GM19395 (cell line): ENCODE data around the gene FHOD3.
A peak's percentile ranks its signal among the peaks of the same experiment; 100 is the strongest.

Source experiments
- ATAC-seq: cut with Tn5 transposase; IDR thresholded peaks from one replicate; pipeline ENCODE4 v1.9.1; 2021; ENCODE audit warnings: mild to moderate bottlenecking, moderate library complexity; ENCODE audit not compliant: unreplicated experiment

FHOD3 gene

DNA sequence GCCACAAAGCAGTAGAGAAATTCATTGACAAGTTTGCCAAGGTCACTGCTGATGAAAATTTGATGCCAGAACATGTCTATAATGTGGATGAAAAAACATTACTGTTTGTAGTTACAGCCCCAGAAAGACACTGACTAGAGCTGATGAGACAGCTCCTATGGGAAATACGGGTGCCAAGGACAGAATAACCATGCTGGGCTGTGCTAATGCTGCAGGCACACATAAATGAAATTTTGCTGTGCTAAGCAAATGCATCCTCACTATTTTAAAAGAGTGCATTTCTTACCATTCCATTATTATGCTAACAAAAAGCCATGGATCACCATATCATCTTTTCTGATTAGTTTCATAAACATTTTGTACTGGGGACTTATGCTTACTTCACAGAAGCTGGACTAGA lies 208.2 kb downstream of the FHOD3 start:
- ATAC-seq = no peak

- ATAC-seq = no peak
Observed at GRCh38 chr18:36509646-36510197, 212.2 kb downstream of the FHOD3 start.

- ATAC-seq = no peak
Observed at GRCh38 chr18:36511791-36512352, 214.4 kb downstream of the FHOD3 start.

DNA sequence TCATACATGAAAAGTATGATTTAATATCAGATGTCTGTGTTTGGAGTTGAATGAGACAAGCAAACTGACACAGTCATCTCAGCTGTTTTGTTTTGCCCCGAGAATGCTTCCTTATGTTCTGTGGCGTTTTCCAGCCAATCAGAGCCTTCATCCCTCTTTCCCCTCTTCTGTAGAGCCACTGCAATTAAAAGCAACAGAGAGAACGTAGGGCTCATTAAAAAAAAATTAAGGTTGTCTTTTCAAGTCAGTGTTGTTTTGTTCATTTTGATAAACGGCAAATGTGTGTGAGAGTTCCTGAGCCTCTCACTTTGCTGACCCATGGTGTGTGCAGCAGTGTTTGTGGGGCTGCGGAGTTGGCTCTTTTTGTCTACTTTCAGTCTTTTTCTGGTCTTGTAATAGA lies 216.0 kb downstream of the FHOD3 start:
- no peak for ATAC-seq

DNA sequence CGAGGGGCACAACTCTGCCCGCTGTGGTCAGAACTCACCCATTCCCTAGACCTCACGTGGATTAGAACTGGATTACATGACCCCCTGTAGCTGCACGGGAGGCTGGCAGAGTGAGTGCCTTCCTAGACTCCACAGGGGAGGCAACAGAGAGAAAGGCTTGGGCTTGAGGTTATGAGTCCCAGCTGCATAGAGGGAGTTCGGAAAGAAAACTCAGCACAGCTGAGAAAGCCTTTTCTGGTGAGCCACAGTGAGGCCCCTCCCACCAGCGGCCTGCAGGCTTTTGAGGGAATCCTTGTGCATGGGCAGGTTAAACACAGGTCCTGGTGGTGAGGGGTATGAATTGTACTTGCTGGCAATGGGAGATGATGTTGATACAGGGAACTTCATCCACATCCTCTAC lies 217.3 kb downstream of the FHOD3 start:
- ATAC-seq = no peak

DNA sequence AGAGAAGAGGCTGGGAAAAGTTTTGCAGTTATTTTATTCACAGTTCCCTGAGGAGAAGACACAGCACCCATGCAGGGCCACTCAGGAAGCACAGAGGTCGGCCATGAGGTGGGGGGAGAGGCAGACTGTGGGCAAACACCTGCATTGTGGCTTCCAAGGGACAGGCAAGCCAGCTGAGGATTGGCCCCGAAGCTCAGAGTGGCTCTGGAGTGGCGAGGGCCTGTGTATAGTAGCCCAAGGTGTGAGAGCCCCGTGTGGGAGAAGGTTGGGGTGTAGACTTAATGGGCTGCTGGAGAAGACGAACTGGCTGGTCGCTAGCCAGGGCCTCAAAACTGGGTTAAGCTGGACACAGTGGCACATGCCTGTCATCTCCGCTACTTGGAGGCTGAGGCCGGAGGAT lies 218.7 kb downstream of the FHOD3 start:
- ATAC-seq = no peak

- no peak for ATAC-seq
Observed at GRCh38 chr18:36516726-36517125, 219.2 kb downstream of the FHOD3 start.

- ATAC-seq = no peak
Observed at GRCh38 chr18:36518839-36519238, 221.3 kb downstream of the FHOD3 start.

DNA sequence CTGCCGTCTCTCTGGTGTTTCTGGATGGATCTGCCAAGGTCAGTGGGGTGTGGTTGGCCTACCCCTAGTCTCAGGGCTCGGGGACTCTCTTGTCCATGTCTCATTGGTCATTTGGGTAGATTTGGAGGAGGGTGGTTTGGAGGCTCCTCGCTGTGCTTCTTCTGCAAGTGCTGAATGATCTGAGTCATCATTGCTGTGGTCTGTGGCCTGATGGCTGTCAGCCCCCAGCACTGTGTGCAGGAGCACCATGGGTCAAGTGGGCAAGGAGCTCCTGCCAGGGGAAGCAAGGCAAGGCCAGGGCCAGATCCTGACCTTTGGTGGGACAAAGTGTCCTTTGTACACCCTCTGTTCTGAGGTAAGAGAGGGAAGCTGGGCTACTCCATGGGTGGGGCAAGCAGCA lies 221.8 kb downstream of the FHOD3 start:
- no peak for ATAC-seq

- ATAC-seq = no peak
Observed at GRCh38 chr18:36522509-36522908, 225.0 kb downstream of the FHOD3 start.

- no peak for ATAC-seq
Observed at GRCh38 chr18:36525913-36526312, 228.4 kb downstream of the FHOD3 start.

DNA sequence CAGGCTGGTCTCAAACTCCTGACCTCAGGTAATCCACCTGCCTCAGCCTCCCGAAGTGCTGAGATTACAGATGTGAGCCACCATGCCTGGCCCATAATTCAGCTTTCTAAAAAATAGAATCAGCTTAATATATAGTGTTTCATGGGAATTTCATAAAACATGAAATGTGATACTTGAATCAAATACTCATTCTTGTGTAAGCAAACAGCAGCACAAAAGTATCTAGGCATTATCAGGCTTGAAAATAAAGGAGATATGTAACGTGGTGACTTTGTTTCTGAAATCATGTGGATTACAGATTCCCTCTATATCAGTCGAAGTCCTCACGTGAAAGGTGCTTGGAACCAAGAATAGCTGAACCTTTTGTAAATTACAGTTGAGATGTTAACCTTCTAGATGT lies 229.1 kb downstream of the FHOD3 start:
- ATAC-seq = no peak

- no peak for ATAC-seq
Observed at GRCh38 chr18:36527051-36527450, 229.5 kb downstream of the FHOD3 start.

- ATAC-seq = no peak
Observed at GRCh38 chr18:36527740-36528455, 230.4 kb downstream of the FHOD3 start.

DNA sequence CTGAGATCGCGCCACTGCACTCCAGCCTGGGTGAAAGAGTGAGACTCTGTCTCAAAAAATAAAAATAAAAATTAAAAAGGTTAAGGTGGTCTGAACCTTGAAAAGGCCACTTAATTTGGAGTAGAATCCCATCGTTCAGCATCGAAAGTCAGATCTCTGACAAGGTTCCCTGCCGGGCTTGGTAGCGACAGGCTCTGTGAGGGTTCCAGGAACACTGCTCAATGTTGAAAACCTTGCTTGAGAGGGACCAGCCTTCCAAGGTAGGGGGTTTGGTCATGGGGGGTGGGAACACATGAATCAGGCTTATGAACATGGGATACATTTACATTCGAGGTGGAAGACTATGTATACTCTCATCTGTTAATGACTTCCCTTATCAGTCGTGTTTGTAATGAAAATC lies 232.2 kb downstream of the FHOD3 start:
- ATAC-seq = no peak

- no peak for ATAC-seq
Observed at GRCh38 chr18:36530676-36531405, 233.3 kb downstream of the FHOD3 start.

DNA sequence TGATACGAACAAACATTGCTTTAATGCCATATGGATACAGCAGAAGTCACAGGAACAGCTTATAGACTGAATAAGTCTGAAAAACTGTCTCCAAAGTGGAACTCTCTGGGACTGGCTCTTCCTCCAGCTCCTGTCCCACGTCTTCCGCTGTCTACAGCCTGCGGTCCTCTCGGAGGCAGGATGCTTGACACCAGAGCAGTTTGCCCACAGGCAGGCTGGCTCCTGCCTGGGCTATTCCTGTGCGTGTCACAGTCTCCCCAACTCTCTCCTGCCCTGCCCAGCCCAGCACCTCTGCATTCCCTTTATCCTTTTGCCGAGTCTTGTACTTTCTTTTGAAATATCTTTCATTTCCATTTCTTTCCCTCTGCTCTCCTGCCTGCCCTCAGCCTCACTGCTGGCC lies 234.1 kb downstream of the FHOD3 start:
- ATAC-seq = no peak

- no peak for ATAC-seq
Observed at GRCh38 chr18:36532394-36532793, 234.9 kb downstream of the FHOD3 start.

DNA sequence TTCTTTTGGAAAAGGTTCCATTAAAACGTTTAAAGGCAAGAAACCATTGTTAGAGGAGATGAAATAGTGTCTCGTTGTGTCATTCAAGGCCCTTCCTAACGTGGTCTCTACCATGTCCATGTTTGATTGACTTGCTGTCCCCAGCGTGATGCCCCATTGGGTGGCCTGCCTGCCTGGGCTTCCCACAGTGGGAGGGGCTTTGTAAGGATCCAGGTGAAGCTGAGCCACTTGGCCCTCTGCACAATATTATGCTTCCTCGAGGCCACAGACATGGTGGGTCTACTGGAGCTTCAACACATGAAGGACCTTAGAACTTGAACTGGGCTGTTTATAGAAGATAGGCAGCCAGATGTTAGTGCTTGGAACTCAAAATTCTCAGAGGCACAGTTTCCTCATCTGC lies 235.3 kb downstream of the FHOD3 start:
- no peak for ATAC-seq

GRCh38 chr18:36533446-36534153 lies 236.1 kb downstream of the FHOD3 start:
- ATAC-seq = no peak

DNA sequence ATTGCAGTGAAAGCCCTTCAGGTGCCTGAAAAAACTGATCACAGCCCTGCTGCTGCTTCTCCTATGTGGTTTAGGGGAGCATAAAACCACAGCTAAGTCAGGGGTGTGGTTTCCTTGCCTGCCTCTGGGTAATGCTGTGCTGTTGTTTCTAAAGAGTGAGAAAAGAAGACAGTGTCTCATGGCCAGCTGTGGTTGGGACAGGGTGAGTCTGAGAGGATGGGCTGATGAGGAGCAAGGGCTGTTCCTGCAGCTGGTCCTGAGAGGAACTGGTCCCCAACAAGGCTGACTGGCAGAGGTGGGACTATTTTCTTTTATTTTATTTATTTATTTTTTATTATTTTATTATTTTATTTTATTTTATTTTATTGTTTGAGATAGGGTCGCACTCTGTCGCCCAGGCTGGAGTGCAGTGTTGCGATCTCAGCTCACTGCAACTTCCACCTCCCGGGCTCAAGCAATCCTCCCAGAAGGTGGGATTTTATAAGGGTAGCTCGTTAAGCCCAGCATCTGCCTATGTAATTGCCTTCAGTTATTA lies 236.7 kb downstream of the FHOD3 start:
- ATAC-seq = peak; percentile 92
